K562 (cell line): ENCODE data around the gene CRNKL1. TPM values are rescaled to one million over a fixed set of nuclear protein-coding genes. Genes with fewer than 3 reads are reported as not detected.

Experiments used
- ATAC-seq: fragments of 200-7000 bp; cut with Tn5 transposase; 3 replicates; pipeline ENCODE4 v1.9.1; 2020; ENCODE audit warnings: moderate library complexity
- BruUV-seq: library from RNA; stranded (reverse); fragments of 400-500 nt; replicated peaks from 2 replicates; lab custom pipeline; 2021; lab: Mats Ljungman, UMichigan
- CTCF ChIA-PET: fragments of 300-600 bp; formaldehyde crosslinking; extraction: SDS; loops from one replicate; lab custom pipeline; 2021; ENCODE audit warnings: low intra/inter-chr PET ratio; lab: Yijun Ruan, JAX
- POLR2A ChIA-PET: fragments of 300-600, 350-650 bp; sonication (Branson Sonifier 250); formaldehyde crosslinking; extraction: SDS; loops from one replicate; lab custom pipeline; 2021; ENCODE audit warnings: antibody characterized with exemption, inconsistent platforms; lab: Yijun Ruan, JAX
- DNase-seq, 4 experiments: peaks; one replicate each; pipeline versions ENCODE4 v3.0.0 to v3.0.0-alpha.2; 2011 to 2018; ENCODE audit warnings: low spot score in 3 of 4, mixed read lengths in 3 of 4; ENCODE audit errors: extremely low read depth in 1 of 4
- FAIRE-seq: peaks from 2 replicates; lab custom pipeline; 2011; peaks lifted over from hg19 to GRCh38; lab: Jason Lieb, UNC
- H2AFZ ChIP-seq: 2 replicates; pipeline ENCODE4 v1.6.0; 2011; ENCODE audit warnings: low read depth, low read length, control low read depth, inconsistent platforms
- H3K27ac ChIP-seq: fragments of 200-600 bp; 3 replicates; pipeline ENCODE4 v1.8.0; 2011; ENCODE audit warnings: low read depth, mild to moderate bottlenecking, control low read depth, inconsistent platforms, low read length, moderate library complexity, mixed read lengths; ENCODE audit errors: extremely low read depth
- H3K27me3 ChIP-seq, 2 experiments: fragments of 300-600 bp in 1 of 2; 2 replicates in 1 of 2; 3 replicates in 1 of 2; pipeline versions ENCODE4 v1.6.0 to v1.8.0; 2011; ENCODE audit warnings: inconsistent platforms in 2 of 2, low read length in 2 of 2, mild to moderate bottlenecking in 1 of 2, mixed read lengths in 1 of 2, moderate library complexity in 1 of 2; ENCODE audit not compliant: control insufficient read depth in 2 of 2, insufficient read depth in 2 of 2
- H3K36me3 ChIP-seq: fragments of 300-600 bp; 3 replicates; pipeline ENCODE4 v1.8.0; 2011; ENCODE audit warnings: mild to moderate bottlenecking, low read length, inconsistent platforms; ENCODE audit not compliant: control insufficient read depth, insufficient read depth
- H3K4me1 ChIP-seq, 2 experiments: fragments of 200-600 bp in 1 of 2; replicated peaks in 1 of 2; 2 replicates in 1 of 2; 3 replicates in 1 of 2; pipeline versions ENCODE4 v1.5.1 to v1.8.0; 2011; ENCODE audit warnings: inconsistent platforms in 2 of 2, low read length in 2 of 2, mild to moderate bottlenecking in 1 of 2, mixed read lengths in 1 of 2, moderate library complexity in 1 of 2; ENCODE audit not compliant: control insufficient read depth in 2 of 2, insufficient read depth in 2 of 2
- H3K4me2 ChIP-seq: 2 replicates; pipeline ENCODE4 v1.6.1; 2011; ENCODE audit warnings: low read length, control low read depth, inconsistent platforms, mixed read lengths; ENCODE audit not compliant: insufficient read depth
- H3K4me3 ChIP-seq: fragments of 200-600 bp; sonication (generic), shearing (Covaris generic); 2 replicates; pipeline ENCODE4 v1.5.1; 2016; ENCODE audit warnings: control low read depth, inconsistent platforms
- H3K79me2 ChIP-seq: fragments of 200-600 bp; 3 replicates; pipeline ENCODE4 v1.8.0; 2011; ENCODE audit warnings: low read length, inconsistent platforms; ENCODE audit not compliant: control insufficient read depth, insufficient read depth
- H3K9ac ChIP-seq, 2 experiments: 2 replicates each; pipeline versions ENCODE4 v1.6.0 to v1.6.1; 2011; ENCODE audit warnings: low read depth in 2 of 2, low read length in 2 of 2, control low read depth in 1 of 2, inconsistent platforms in 1 of 2, mild to moderate bottlenecking in 1 of 2, mixed read lengths in 1 of 2; ENCODE audit not compliant: insufficient read depth in 1 of 2
- H3K9me1 ChIP-seq: one replicate; pipeline ENCODE4 v1.6.0; 2011; ENCODE audit warnings: inconsistent platforms, mild to moderate bottlenecking, low read length, moderate library complexity; ENCODE audit not compliant: control insufficient read depth, insufficient read depth
- H3K9me3 ChIP-seq: replicated peaks from 2 replicates; pipeline ENCODE4 v1.5.1; 2011; ENCODE audit warnings: low read depth, low read length, inconsistent platforms; ENCODE audit not compliant: control insufficient read depth, insufficient read depth
- H4K20me1 ChIP-seq: replicated peaks from 2 replicates; pipeline ENCODE4 v1.6.1; 2011; ENCODE audit warnings: low read length, inconsistent platforms, mixed read lengths; ENCODE audit not compliant: control insufficient read depth, insufficient read depth
- DMBX1 ChIP-seq: fragments of 250-450 bp; sonication (Bioruptor Pico); IDR thresholded peaks from 2 replicates; pipeline ENCODE4 v1.8.0; 2022; ENCODE audit warnings: inconsistent platforms, mild to moderate bottlenecking, moderate library complexity, borderline replicate concordance
- GABPA ChIP-seq: fragments of 200-800 bp; sonication (Bioruptor generic); conservative IDR thresholded peaks from 2 replicates; pipeline ENCODE4 v1.6.1; 2016; ENCODE audit warnings: low read depth, missing genetic modification characterization, missing compliant biosample characterization
- HMG20A ChIP-seq: fragments of 450-650 bp; formaldehyde crosslinking; conservative IDR thresholded peaks from 2 replicates; pipeline ENCODE4 v1.4.0; 2020; ENCODE audit warnings: mild to moderate bottlenecking, mixed read lengths
- HNRNPH1 ChIP-seq: fragments of 200-400 bp; formaldehyde crosslinking; optimal IDR thresholded peaks from 2 replicates; pipeline ENCODE3; 2017; ENCODE audit warnings: low read depth, mild to moderate bottlenecking, low read length, moderate library complexity
- NCOA1 ChIP-seq: fragments of 450-650 bp; IDR thresholded peaks from 2 replicates; pipeline ENCODE4 v1.6.1; 2016; ENCODE audit warnings: low read depth
- NR2F6 ChIP-seq: fragments of 450-650 bp; formaldehyde crosslinking; IDR thresholded peaks from 2 replicates; pipeline ENCODE4 v1.4.0; 2020; ENCODE audit warnings: mild to moderate bottlenecking
- TBL1XR1 ChIP-seq, 2 experiments: IDR thresholded peaks; 2 replicates each; pipeline ENCODE4 v1.6.1; 2012; ENCODE audit warnings: improper control_type of control experiment in 2 of 2, low read length in 2 of 2, mild to moderate bottlenecking in 1 of 2
- ZNF224 ChIP-seq: sonication (generic); formaldehyde crosslinking; IDR thresholded peaks from 2 replicates; pipeline ENCODE4 v1.8.0; 2022; ENCODE audit warnings: mild to moderate bottlenecking, missing genetic modification reagents
- ZNF274 ChIP-seq: IDR thresholded peaks from 2 replicates; pipeline ENCODE4 v1.6.1; 2011; ENCODE audit warnings: low read depth, mild to moderate bottlenecking, low read length, moderate library complexity, borderline replicate concordance
- WGBS: fragments of 100-300 bp; shearing (Covaris generic); methylation state at CpG from one replicate; pipeline ENCODE4 v1.1.6; 2016; ENCODE audit warnings: low coverage, mixed read lengths; ENCODE audit not compliant: insufficient coverage; ENCODE audit errors: missing lambda C conversion rate; 5-methylcytosine and 5-hydroxymethylcytosine counted together
- in situ Hi-C: fragments of 300-500 bp; cut with MboI; formaldehyde crosslinking; loops from 4 replicates; pipeline ENCODE4 v1.15.0; 2018; ENCODE audit warnings: inconsistent platforms, mixed read lengths
- intact Hi-C: fragments of 100-400 bp; cut with micrococcal nuclease; formaldehyde crosslinking; loops from 2 replicates; pipeline ENCODE4 v1.14.2; 2022
- polyA plus RNA-seq, 8 experiments: library from polyadenylated mRNA; depleted of rRNA in 4 of 8; stranded (reverse) in 5 of 8; unstranded in 3 of 8; fragments of >200 nt; fragmentation: Nextera tagmentation in 2 of 8; fragmentation: Illumina TruSeq in 1 of 8; extraction: Ambion mirVana in 2 of 8; extraction: Trizol in 1 of 8; gene quantifications; 2 replicates each; pipeline versions ENCODE4 v1.2.1 to v1.2.3, GENCODE V29; 2011 to 2014; ENCODE audit warnings: inconsistent platforms in 1 of 8, missing spikeins in 1 of 8
- total RNA-seq, 7 experiments: library from RNA; depleted of rRNA in 6 of 7; stranded (reverse); fragments of >200 nt in 6 of 7; fragmentation: Illumina TruSeq in 2 of 7; extraction: Trizol in 2 of 7; gene quantifications; 2 replicates each; pipeline versions ENCODE4 v1.2.1 to v1.2.3, GENCODE V29; 2011 to 2021; ENCODE audit warnings: low replicate concordance in 1 of 7
- TF ChIP-seq, protein P1 (sequence below): fragments of 450-650 bp; IDR thresholded peaks from 2 replicates; pipeline ENCODE4 v1.7.1; 2018; ENCODE audit warnings: mild to moderate bottlenecking, low read depth; ENCODE audit not compliant: partially characterized antibody

Gene CRNKL1
- total and polyA plus RNA-seq, 9 of the 15 experiments (the other 6 are each of a cell fraction or from before 2014, with no cell fraction given): 8.1 to 17.0 (median 11.7) TPM

DNA sequence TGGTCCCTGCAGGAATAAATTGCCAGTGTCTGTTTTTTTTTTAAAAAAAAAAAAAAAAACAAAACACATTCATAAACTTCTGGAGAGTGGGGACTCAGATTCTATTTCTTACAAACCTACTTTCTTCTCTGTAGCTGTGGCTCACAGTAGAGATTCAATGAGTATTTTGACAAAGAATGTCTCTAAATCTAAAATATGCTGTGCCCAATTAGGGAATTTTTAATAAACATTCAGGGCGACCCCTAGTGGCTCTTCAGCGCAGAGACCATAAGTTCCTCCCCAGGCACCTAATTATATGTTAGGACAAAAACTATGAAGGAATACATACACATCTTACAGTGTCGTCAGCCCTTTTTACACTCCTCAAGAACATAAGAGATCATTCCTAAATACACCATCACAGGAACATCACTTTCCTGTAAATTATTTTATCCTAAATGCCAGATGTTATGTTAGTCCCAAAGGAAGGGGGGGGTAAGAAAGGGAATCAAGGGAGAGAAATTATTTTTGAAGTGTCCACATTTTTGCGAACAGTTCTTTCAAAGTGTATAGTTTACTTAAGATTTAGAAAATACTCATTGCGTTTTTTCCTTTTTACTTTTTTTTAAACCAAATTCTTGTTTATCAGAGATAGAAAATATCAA lies 56.9 kb downstream of the CRNKL1 start (continued):
- TF ChIP-seq, protein P1, sequence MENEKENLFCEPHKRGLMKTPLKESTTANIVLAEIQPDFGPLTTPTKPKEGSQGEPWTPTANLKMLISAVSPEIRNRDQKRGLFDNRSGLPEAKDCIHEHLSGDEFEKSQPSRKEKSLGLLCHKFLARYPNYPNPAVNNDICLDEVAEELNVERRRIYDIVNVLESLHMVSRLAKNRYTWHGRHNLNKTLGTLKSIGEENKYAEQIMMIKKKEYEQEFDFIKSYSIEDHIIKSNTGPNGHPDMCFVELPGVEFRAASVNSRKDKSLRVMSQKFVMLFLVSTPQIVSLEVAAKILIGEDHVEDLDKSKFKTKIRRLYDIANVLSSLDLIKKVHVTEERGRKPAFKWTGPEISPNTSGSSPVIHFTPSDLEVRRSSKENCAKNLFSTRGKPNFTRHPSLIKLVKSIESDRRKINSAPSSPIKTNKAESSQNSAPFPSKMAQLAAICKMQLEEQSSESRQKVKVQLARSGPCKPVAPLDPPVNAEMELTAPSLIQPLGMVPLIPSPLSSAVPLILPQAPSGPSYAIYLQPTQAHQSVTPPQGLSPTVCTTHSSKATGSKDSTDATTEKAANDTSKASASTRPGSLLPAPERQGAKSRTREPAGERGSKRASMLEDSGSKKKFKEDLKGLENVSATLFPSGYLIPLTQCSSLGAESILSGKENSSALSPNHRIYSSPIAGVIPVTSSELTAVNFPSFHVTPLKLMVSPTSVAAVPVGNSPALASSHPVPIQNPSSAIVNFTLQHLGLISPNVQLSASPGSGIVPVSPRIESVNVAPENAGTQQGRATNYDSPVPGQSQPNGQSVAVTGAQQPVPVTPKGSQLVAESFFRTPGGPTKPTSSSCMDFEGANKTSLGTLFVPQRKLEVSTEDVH: no peak
- no peak for TF ChIP-seq TBL1XR1 (IDR thresholded peaks at IDR 0.05; ENCODE audit: low read length in 2 of 2)

DNA sequence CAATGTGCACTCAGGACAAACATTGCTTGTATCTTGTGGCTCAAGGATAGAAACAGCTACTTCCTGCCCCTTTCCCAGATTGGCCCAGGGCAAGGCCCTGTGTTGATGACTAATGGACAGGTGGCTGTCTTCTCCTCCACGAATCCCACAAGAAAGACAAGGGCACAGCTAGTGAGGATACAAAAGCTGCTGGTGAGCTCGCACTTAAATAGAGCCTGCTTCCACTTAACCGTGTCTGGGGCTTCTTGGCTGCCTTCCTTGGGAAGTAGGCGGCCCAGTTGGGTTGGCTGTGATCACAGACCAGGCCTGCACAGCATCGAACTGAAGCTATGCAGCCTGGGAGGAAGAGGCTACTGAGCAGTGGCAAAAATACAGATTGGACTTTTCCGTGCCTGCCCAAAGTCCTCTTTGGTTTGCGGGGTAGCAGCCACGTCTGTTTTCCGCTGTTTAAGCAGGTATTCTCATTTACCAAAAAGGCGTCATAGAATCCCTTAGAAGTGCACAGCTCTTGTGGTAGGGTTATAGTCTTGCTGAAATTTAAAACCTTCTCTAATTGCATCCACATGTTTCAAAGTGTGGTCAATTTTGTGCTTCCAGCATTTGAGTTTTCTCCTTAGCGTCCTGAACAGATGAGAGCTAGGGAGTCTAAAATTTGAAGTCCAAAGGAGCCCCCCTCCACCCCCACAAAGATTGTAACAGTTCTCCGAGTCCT lies 58.2 kb downstream of the CRNKL1 start:
- no peak for TF ChIP-seq ZNF274
- TF ChIP-seq ZNF224: no peak
- no peak for TF ChIP-seq HMG20A (CRISPR knock-in tag)
- TF ChIP-seq HNRNPH1: no peak
- no peak for TF ChIP-seq NR2F6 (CRISPR knock-in tag)
- no peak for TF ChIP-seq DMBX1 (CRISPR knock-in tag)
- no peak for TF ChIP-seq GABPA (tag)
- TF ChIP-seq NCOA1: no peak
- TF ChIP-seq, all 486 proteins: peak for 0
- no peak for FAIRE-seq
- Histone ChIP-seq H4K20me1 (no peaks in the 10 kb centered on the region), H3K4me2 (no peak overlapping the region), H3K9ac (no peak overlapping the region), H2AFZ (no peak overlapping the region), H3K4me3 (no peak overlapping the region), H3K79me2 (no peaks in the 10 kb centered on the region), H3K36me3 (no peaks in the 10 kb centered on the region), H3K9me1 (no peaks in the 10 kb centered on the region), H3K27ac (no peak overlapping the region), H3K9me3 (no peaks in the 10 kb centered on the region), H3K4me1 (no peaks in the 10 kb centered on the region), H3K27me3 (peaks cover 7 to 12% of the 10 kb centered on the region in 2 experiments; a peak in 3 of 5 replicates)
- intact Hi-C loops (loop anchor here (2.0 to 10.0 kb wide), 3 partner anchors 89 to 301 kb away; no protein-coding TSS in a partner anchor), in situ Hi-C loops (no loop called here)
- no TSS peak for BruUV-seq
- CTCF ChIA-PET: interaction anchor here (0.9 kb wide), 1 partner anchor 90 kb away, joined by 3 read pairs; no protein-coding TSS in a partner anchor
- DNase-seq: no peak
- ATAC-seq: no peak
- WGBS: 22% methylated on average over 11 of the region's 12 CpGs
- POLR2A ChIA-PET: no interaction called here
